ENCODE data around the gene MTG2.

MTG2 gene

GRCh38 chr20:62235777-62236157 is 52.9 kb downstream of the MTG2 start:
- no peak for DNase-seq (ENCODE audit: low read depth)

DNA sequence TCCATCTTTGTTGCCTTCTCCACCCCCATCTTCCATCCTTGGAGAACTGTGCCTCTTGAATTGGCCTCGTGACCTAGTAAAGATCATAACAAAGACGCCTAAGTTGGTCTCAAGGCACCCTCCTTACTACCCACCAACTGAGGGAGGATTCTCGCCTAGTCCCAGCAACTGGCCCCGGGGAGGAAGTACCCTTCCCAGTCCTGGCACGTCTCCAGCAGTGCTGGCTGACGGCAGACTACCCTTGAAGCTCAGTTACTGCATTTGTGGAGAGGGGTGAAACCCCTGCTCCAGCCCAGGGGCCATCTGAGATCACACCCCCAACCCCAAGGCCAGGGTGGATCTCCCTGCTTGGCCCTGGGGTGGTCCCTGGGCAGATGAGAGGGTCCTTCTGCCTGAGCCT is 53.4 kb downstream of the MTG2 start:
- DNase-seq (ENCODE audit: low read depth): no peak

GRCh38 chr20:62236766-62237513 is 54.1 kb downstream of the MTG2 start:
- no peak for DNase-seq (ENCODE audit: low read depth)

GRCh38 chr20:62237514-62237800 is 54.6 kb downstream of the MTG2 start:
- no peak for DNase-seq (ENCODE audit: low read depth)

- DNase-seq (ENCODE audit: low read depth): peak; percentile 100
These were observed 55.2 kb downstream of the MTG2 start, which contains the start of gene OSBPL2 for GRCh38 chr20:62237801-62238568. OSBPL2 (plus strand) TSS chr20:62238521; CDS start chr20:62256185, 17,664 bp downstream.

- no peak for DNase-seq (ENCODE audit: low read depth)
These were observed 55.9 kb downstream of the MTG2 start for GRCh38 chr20:62238569-62239277.

- DNase-seq (ENCODE audit: low read depth): no peak
These were observed 56.6 kb downstream of the MTG2 start for GRCh38 chr20:62239278-62239879.

DNA sequence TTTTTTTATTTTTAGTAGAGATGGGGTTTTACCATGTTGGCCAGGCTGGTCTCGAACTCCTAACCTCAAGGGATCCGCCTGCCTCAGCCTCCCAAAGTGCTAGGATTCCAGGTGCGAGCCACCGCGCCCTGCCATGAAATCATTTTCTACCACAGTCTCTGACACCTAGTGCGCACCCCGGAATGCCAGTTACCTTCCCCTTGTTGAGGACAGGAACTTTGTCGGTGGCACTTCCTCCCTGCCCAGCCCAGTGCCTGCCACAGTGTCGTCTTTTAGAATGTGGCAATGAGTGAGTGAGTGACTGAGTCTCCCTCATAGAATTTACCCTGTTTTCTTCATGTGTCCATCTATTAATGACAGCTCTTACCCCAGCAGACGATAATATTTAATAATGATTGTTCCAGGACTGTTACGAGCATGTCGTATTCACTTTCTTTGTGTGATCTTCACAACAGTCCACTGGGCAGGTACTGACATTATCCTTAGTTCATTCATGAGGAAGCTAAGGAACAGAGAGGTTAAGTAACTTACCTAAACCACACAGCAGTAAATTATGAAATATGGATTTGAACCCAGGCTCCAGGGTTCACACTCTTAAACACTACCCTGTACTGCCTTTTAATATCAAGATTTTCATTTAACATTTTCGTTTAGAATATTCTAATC is 57.3 kb downstream of the MTG2 start:
- no peak for DNase-seq (ENCODE audit: low read depth)

GRCh38 chr20:62241506-62241905 is 58.7 kb downstream of the MTG2 start:
- no peak for DNase-seq (ENCODE audit: low read depth)

- DNase-seq (ENCODE audit: low read depth): no peak
These were observed 59.3 kb downstream of the MTG2 start for GRCh38 chr20:62242176-62242575.

DNA sequence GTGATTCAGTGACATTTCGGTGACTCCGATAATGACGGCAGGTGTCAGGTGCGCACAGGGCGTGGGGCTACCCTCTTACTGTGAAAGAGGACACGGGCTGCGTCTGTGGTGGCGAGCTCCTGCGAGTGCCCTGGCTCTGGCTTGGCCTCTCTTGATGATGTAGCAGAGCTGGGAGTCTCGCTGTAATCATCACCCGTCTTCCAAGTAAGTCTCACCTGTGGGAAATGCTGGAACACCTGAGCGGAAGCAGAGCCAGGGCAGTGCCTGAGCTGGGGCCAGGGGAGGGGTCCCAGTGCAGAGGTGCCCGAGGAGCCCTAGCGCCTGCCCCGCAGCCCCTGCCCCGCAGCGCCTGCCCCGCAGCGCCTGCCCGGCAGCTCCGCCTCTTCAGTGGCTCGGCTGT is 60.3 kb downstream of the MTG2 start:
- no peak for DNase-seq (ENCODE audit: low read depth)

GRCh38 chr20:62243906-62244515 is 61.2 kb downstream of the MTG2 start:
- no peak for DNase-seq (ENCODE audit: low read depth)

GRCh38 chr20:62244644-62245108 is 61.8 kb downstream of the MTG2 start:
- DNase-seq (ENCODE audit: low read depth): no peak

GRCh38 chr20:62245911-62246280 is 63.1 kb downstream of the MTG2 start:
- DNase-seq (ENCODE audit: low read depth): no peak

DNA sequence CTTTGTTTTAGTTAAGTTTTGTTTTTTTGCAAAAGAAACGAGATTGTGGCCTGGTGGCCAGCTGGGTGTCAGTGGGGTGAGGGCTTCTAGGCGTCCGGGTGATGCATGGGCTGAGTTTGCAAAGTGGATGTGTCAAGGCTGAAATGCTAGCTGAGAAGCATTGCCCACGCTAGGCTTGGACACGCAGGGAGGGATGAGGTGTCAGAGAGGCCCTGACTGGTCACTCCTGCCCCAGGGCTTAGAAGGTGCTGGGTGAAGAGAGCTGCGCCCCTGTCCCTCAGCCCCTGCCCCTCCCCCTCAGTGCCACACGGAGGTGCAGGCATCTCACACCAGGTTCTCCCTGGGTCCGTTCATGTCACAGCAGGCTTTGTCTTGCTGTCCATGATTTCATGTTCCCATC is 63.6 kb downstream of the MTG2 start:
- no peak for DNase-seq (ENCODE audit: low read depth)

DNA sequence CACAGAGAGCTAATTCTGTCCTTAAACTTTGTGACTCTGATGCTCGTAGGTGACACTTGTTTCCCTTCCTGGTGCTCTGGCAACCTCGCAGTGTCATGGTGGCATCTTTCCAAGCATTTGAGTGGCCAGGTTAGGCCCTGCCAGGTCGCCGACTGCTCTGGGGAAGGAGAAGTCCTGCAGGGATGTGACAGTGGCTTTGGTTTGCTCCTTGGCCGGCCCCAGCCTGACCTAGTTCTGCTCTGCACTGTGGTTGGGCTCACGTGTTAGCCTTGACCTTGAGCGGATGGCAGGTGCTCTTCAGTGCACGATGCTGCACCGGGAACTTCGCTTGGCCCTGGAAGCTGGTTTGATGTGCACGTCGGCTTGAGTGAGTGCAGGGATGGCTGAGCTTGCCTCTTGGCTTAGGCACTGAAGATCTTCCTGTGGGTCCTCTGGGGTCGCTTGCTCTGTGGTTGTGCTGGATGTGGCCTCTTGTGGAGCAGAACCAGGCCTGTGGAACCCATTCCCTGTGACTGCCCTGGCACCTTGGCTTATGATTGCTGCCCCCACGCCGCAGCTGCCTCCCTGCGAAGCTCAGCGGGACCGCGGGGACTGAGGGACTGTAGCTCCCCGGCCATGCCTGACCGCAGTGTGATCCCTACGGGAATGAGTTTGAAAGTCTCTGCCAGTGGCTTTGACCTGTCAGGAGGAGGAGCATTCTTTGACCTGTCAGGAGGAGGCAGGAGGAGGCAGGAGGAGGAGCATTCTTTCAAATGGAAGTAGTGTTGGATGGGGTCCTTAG is 64.2 kb downstream of the MTG2 start:
- DNase-seq (ENCODE audit: low read depth): no peak

DNA sequence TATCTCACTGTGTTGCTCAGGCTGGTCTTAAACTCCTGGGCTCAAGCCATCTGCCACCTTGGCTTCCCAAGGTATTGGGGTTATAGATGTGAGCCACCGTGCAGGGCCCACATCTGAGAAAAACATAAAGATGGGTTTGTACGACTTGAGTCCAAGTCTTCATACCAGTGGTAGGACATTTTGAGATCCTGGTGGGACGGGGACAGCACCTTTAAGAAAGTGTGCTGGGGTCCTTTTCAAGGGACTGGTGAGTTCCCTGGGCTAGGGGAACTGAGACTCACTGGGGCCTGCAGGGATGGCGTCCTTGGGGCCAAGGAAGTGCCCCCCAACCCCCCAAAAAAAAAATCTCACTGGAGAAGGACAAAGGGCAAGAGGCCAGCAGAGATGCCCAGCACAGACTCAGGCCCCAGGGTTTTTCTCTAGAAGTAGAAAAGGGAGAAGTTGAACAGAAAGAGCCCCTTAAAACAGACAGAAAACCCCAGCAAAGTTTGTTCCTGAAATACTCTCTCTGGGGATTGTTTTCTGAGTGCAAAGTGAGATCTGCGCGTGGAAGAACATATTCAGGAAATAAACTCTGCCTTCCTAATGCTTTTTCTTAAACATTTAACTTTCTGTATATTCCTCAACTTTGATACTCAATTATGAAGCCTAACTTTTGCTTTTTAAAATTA is 66.2 kb downstream of the MTG2 start:
- no peak for DNase-seq (ENCODE audit: low read depth)

DNA sequence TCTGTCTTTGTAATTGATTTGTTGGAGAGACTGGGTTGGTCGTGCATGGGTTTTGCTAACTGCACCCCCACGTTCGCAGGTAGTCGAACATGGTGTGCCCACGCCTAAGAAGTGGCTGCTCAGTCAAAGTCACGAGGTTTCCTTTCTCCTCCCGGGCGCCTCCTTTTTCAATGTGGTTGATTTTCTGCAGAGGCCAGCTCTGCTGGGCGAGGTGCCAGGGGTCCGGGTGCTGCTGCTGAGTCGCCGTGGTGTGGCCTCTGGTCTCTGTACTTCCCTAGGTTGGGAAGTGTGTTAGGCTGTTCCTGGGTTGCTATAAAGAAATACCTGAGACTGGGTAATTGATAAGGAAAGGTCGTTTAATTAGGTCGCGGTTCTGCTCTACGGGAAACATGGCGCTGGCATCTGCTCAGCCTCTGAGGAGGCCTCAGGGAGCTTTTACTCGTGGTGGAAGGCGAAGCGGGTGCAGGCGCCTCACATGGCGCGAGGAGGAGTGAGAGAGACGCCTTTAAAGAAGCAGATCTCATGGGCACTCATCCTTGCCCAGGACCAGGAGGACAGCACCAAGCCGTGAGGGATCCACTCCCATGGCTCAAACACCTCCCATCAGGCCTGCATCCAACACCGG is 69.6 kb downstream of the MTG2 start:
- no peak for DNase-seq (ENCODE audit: low read depth)

Measured in activated T-cell treated with anti-CD3 and anti-CD28 coated beads for 48 hours (primary cell).